NCI-H345 treated with DMSO at 0.1 percent for 48 hours (cell line): ENCODE data around the gene SELPLG.
"Not testable (repeated sequence)": the region's sequence is repeated elsewhere in the genome, so short reads cannot be mapped to it uniquely, and the experiment has no call there.

Experiments used
- DNase-seq: peaks from one replicate; lab custom pipeline; 2025; ENCODE audit not compliant: unreplicated experiment; lab: John Stamatoyannopoulos, UW

SELPLG gene

GRCh38 chr12:108656247-108656646 is 22.6 kb upstream of the SELPLG start:
- not testable (repeated sequence) for DNase-seq

DNA sequence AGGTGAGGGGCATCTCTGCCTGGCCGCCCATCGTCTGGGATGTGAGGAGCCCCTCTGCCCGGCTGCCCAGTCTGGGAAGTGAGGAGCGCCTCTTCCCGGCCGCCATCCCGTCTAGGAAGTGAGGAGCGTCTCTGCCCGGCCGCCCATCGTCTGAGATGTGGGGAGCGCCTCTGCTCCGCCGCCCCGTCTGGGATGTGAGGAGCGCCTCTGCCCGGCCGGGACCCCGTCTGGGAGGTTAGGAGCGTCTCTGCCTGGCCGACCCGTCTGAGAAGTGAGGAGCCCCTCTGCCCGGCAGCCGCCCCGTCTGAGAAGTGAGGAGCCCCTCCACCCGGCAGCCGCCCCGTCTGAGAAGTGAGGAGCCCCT is 22.1 kb upstream of the SELPLG start:
- DNase-seq: not testable (repeated sequence)

DNA sequence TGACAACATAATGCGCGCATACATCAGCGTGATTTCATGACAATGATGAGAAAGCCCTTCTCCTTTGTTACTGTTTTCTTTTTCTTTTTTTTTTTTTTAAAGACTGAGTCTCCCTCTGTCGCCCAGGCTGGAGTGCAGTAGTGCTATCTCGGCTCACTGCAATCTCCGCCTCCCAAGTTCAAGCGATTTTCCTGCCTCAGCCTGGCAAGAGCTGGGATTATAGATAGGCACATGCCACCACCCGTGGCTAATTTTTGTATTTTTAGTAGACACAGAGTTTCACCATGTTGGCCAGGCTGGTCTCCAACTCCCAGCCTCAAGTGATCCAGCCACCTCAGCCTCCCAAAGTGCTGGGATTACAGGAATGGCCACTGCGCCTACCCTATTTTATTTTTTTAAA is 20.9 kb upstream of the SELPLG start:
- DNase-seq: not testable (repeated sequence)

DNA sequence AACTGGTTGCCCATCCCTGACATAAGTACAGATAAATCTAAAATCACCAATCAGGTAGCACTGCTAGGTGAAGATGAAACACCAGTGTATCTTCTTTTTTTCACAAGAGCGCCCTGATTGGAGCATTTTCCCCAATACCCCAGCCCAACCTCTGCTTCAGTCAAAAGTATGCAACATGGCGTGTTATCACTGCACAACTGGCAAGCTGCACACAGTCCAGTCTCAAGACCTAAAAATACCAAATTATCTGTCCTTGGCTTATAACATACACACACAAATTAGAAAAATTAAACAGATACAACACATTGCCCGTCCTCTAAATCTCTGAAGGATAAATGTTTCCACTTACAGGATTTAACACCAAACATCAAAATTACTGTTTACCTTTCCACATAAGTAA is 20.2 kb upstream of the SELPLG start:
- DNase-seq: no peak

GRCh38 chr12:108653082-108653516 is 19.4 kb upstream of the SELPLG start:
- DNase-seq: no peak

DNA sequence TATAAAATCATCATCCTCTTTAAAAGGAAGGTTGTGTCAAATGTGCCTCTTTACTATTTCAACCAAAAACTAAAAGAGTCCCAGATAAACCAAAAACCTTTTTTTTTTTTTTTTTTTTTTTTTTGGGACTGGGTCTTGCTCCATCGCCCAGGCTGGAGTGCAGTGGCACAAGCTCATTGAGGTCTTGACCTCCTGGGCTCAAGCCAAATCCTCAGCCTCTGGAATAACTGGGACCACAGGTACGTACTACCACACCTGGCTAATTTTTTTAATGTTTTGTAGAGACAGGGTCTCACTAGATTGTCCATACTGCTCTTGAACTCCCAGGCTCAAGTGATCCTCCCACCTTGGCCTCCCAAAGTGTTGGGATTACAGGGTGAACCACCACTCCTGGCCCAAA is 16.4 kb upstream of the SELPLG start:
- DNase-seq: no peak

DNA sequence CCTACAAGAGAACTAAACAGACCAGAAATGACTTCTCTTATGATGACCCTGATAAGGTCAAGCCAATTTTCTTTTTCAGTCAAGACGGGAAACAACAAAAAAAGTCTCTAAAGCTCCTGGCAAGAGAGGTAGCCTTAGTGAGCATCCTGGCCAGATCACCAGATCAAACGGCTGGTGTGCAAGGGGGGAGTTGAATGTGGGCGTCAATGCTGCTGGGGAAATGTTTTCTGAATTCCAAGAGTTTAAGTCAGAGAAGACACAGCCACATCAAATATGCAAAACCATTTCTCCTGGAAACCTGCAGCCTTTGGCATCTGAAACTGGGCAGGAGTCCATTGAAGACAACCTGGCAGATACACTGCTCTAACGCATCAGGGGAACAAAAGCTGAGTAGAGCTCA is 16.0 kb upstream of the SELPLG start:
- DNase-seq: no peak

DNA sequence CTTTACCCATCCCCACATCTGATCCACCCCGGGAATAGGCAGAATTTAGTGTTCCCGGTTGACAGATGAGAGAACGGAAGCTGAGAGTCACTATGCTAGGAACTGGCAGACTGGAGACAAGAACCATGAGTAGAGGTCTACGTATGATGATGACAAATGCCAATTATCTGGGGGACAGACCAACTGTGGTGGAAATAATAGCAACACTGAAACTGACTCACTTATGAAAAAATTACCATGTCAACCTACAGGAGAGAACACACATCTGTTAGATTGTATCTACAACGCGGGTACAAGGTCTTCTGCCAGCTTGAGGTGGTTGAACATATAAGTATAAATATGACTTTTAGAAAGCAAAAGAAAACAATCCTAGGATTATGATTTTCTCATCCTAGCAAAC is 15.4 kb upstream of the SELPLG start:
- no peak for DNase-seq

DNA sequence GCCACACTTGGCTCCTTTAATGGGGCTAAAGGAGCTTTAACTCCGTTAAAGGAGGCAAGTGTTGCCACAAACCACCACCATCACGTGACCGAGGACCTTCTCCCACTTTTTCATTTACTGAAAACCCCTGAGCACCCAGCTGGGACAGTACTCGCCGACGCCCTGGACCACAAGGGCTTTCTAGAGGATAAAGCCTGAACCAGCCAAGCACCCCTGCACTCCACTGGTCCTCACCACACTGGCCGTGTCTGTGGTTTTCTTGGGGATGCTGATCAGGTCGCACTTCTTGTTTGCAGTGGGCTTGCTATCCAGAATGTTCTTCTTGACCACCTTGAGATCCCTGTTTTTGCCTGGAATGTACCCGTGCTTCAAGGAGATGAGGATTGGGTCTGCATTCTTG is 14.7 kb upstream of the SELPLG start:
- no peak for DNase-seq

- DNase-seq: no peak
Observed at GRCh38 chr12:108647585-108648287, 14.0 kb upstream of the SELPLG start.

- DNase-seq: no peak
Observed at GRCh38 chr12:108646600-108647579, 13.2 kb upstream of the SELPLG start.

- DNase-seq: no peak
Observed at GRCh38 chr12:108645686-108646599, 12.2 kb upstream of the SELPLG start.

DNA sequence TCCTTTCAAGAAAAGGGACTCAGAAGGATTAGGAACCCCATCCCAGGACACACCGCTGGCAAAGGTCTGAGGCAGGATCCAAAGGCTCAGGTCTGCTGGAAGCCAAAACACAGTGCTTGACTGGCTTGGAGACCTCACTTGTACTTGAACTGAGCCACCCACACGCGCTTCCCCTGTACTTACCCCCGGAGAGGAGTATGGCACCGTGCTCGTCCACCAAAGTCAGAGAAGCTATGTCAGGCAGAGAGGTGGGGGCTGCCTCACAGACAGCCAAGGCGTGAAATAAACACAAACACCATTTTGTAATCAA is 11.1 kb upstream of the SELPLG start:
- DNase-seq: no peak

GRCh38 chr12:108643941-108644810 is 10.5 kb upstream of the SELPLG start:
- DNase-seq: no peak

DNA sequence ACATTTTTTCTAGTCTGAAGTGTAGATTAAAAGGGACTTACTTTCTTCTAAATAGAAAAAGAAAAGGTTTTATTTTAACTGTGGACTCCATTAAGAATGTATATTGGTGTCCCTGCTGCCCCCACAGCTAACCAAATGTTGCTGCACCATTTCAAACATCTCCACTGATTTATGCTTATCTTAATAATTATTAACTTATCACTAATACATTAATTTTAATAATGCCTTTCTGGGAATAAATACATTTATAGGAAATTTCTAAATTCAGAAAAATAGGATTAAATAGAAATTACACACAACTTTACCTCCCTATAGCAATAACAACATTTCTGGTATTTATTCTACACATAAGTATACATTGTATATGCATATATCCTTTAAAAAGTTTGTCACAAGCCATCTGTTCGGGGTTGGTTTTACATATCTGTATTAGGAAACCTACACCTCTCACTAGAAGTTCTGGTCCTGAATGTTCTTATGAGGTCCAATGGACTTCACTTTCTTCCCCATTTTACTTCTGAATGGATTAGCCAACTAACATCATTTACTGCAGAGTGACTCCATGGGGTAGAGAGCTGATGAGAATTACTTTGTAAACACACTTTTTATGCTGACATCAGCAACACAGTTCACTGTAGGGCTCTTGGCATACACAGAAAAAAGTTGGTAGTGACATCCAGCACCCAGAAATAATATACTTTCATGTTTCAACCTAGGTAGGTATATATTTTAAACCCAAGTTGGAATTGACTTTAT is 9.4 kb upstream of the SELPLG start:
- no peak for DNase-seq

- peak; percentile 79 for DNase-seq
Observed at GRCh38 chr12:108642269-108642870, 8.7 kb upstream of the SELPLG start.

DNA sequence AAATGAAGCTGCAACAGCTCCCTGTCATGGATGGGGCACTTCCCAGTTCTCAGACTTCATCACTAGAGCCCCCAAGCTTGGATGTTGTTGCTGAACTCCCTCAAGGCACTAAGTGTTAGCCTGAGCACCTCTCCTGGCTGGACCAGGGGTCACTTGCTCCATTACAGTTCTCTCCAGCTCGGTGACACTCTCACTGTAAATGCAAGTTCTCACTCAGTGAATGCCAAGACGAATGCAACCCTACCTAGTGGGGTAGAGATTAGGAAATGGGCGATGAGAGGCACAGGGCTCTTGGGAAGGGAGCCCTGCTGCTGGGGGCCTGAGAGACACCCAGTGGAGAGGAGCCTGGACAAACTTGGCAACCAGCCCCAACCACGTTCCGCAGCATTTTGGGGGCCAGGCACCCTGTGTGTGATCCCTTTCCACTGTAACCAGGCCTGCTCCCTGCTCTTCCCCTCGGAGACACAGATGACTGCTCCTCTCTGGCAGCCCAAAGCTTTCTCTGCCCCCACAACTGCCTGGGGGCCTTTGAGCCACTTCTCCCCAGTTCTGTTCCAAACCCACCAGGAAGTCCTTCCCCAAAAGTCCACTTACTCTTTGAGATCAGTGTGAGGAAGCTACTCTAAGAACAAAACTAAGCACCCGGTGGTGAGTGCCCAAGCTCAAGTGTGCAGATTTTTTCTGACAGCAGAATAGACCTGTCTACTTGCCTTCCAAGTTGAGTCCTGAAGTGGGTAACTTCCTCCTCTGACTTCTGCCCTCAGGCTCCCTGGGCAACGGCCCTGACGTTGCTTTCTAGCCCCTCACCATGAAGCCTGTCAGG is 8.0 kb upstream of the SELPLG start:
- peak; percentile 30 for DNase-seq

DNA sequence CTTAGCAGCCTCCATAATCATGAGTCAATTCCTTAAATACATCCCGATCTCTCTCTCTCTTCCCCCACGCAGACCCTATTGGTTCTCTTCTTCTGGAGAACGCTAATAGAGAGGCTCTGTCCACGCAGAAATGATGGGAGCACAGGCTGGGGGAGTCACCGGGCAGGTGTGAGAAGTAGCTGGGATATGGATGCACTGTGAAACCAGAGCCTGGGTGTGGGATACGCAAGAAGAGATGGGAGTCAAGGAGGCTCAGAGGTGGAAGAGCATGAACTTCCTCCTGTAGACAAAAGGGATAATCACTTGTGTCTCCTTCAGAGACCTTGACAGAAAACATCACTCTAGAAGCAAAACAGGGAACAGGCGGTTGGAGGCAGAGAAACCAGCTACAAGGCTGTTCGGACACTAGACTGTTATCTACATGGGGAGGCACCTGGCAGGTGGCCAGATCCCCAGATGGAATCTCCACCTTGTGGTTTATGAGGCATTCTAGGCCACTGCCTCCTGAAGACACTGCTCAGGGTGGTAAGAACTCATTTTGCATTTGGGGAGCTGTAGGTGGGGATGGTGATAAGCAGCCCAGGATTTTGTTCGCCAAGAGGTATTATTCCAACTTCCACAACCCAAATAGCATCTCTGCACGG is 7.2 kb upstream of the SELPLG start:
- no peak for DNase-seq
